ENCODE data around the gene CTPS1. TPM values are rescaled to one million over a fixed set of nuclear protein-coding genes. Genes with fewer than 3 reads are reported as not detected.

CTPS1 gene
- polyA plus RNA-seq, 1 donor (not counting 4 experiments of a cell fraction or from before 2014, with no cell fraction given), result 43.3 TPM

DNA sequence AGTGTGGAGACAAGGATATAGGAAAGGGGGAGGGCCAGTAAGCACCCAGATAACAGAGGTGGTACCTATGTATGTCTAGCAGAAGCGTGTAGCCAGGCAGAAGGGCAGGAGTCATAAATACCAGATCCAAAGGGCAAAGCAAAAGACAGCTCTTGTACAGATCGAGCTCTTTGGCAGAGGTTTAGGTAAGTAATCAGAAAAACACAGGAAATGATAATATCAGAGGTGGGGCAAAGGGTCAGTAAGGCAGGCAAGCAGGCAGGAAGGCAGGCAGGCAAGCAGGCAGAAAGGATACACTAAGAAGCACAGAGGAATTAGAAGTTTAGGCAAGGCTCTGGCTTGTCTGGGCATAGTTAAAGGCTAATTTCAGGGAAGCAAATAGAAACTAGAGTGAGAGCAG lies 64.7 kb downstream of the CTPS1 start:
- TF ChIP-seq, protein P1, sequence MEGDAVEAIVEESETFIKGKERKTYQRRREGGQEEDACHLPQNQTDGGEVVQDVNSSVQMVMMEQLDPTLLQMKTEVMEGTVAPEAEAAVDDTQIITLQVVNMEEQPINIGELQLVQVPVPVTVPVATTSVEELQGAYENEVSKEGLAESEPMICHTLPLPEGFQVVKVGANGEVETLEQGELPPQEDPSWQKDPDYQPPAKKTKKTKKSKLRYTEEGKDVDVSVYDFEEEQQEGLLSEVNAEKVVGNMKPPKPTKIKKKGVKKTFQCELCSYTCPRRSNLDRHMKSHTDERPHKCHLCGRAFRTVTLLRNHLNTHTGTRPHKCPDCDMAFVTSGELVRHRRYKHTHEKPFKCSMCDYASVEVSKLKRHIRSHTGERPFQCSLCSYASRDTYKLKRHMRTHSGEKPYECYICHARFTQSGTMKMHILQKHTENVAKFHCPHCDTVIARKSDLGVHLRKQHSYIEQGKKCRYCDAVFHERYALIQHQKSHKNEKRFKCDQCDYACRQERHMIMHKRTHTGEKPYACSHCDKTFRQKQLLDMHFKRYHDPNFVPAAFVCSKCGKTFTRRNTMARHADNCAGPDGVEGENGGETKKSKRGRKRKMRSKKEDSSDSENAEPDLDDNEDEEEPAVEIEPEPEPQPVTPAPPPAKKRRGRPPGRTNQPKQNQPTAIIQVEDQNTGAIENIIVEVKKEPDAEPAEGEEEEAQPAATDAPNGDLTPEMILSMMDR (optimal IDR thresholded peaks at IDR 0.05 in 1 of 3, IDR thresholded peaks at IDR 0.05 in 1 of 3, conservative IDR thresholded peaks at IDR 0.05 in 1 of 3; ENCODE audit: extremely low read depth in 1 of 3, insufficient read depth in 2 of 3, low read length in 3 of 3), result no peak
- no peak for TF ChIP-seq EZH2 (IDR thresholded peaks at IDR 0.05; ENCODE audit: low read length)
- H3K79me2 ChIP-seq (ENCODE audit: control insufficient read depth, insufficient read depth, low read length), result no peaks in the 10 kb centered on the region
- DNase-seq (ENCODE audit: low read depth, low spot score) (no peak), FAIRE-seq (peak; percentile 26)
- dilution Hi-C loops (cut with MboI; ENCODE audit: extremely low pct_ligation_motif_present, low sequenced_read_pairs), result no loop called here
- H4K20me1 ChIP-seq (ENCODE audit: control insufficient read depth, extremely low read depth, insufficient read depth, low read length), result no peaks in the 10 kb centered on the region
- peak overlapping the region; percentile 29 for H3K9ac ChIP-seq (ENCODE audit: control insufficient read depth, extremely low read depth, insufficient read depth, low read length)
- no peak overlapping the region for H2AFZ ChIP-seq (ENCODE audit: control insufficient read depth, low read length)
- H3K9me1 ChIP-seq (ENCODE audit: control insufficient read depth, extremely low read depth, insufficient read depth, low read length), result no peaks in the 10 kb centered on the region
- peak overlapping the region; percentile 50 for H3K4me2 ChIP-seq (ENCODE audit: control insufficient read depth, extremely low read depth, insufficient read depth, low read depth, low read length)
- H3K9me3 ChIP-seq (ENCODE audit: control insufficient read depth, low read depth, low read length), result no peaks in the 10 kb centered on the region
- peak overlapping the region; percentile 18 to 51 (median 39) for H3K4me3 ChIP-seq (ENCODE audit: control insufficient read depth in 2 of 3, extremely low read depth in 1 of 3, insufficient read depth in 2 of 3, low read depth in 1 of 3, low read length in 3 of 3)
- no peaks in the 10 kb centered on the region for H3K27me3 ChIP-seq (ENCODE audit: control insufficient read depth, extremely low read depth, insufficient read depth, low read length)
- H3K36me3 ChIP-seq (ENCODE audit: control insufficient read depth in 2 of 2, extremely low read depth in 1 of 2, insufficient read depth in 2 of 2, low read length in 2 of 2), result peaks cover 1 to 12% of the 10 kb centered on the region in 2 experiments
- peak overlapping the region; percentile 50 for H3K27ac ChIP-seq (ENCODE audit: control insufficient read depth, insufficient read depth, low read length)
- peaks cover 33% of the 10 kb centered on the region for H3K4me1 ChIP-seq (ENCODE audit: control insufficient read depth, extremely low read depth, insufficient read depth, low read length)

DNA sequence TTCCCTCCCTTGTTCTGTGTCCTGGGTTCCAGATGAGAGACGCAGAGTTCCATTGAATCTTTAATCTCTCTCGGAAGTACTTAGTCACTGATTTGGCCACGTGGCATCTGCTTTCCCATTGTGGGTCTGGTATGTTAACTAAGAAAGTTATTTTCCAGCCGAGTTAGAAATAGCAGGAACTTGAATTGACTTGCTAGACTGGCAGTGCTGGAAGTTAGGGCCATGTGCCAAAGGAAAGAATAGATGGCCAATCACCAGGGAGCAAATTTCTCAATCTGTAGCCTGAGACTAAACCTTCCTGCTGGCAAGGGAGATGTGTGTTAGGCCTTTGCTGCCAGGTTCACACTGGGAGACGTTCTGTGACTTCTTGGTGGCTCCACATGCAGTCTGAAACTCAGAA lies 66.2 kb downstream of the CTPS1 start:
- no peak for TF ChIP-seq EZH2 (IDR thresholded peaks at IDR 0.05; ENCODE audit: low read length)
- TF ChIP-seq, protein P1 (optimal IDR thresholded peaks at IDR 0.05 in 1 of 3, IDR thresholded peaks at IDR 0.05 in 1 of 3, conservative IDR thresholded peaks at IDR 0.05 in 1 of 3; ENCODE audit: extremely low read depth in 1 of 3, insufficient read depth in 2 of 3, low read length in 3 of 3), result no peak
- Histone ChIP-seq H3K79me2 (ENCODE audit: control insufficient read depth, insufficient read depth, low read length) (no peaks in the 10 kb centered on the region), H4K20me1 (ENCODE audit: control insufficient read depth, extremely low read depth, insufficient read depth, low read length) (no peaks in the 10 kb centered on the region), H3K27me3 (ENCODE audit: control insufficient read depth, extremely low read depth, insufficient read depth, low read length) (no peaks in the 10 kb centered on the region), H3K9me3 (ENCODE audit: control insufficient read depth, low read depth, low read length) (no peaks in the 10 kb centered on the region), H3K9me1 (ENCODE audit: control insufficient read depth, extremely low read depth, insufficient read depth, low read length) (no peaks in the 10 kb centered on the region), H3K4me2 (ENCODE audit: control insufficient read depth, extremely low read depth, insufficient read depth, low read depth, low read length) (peak overlapping the region; percentile 50), H3K9ac (ENCODE audit: control insufficient read depth, extremely low read depth, insufficient read depth, low read length) (peak overlapping the region; percentile 4), H3K27ac (ENCODE audit: control insufficient read depth, insufficient read depth, low read length) (peak overlapping the region; percentile 50), H3K36me3 (ENCODE audit: control insufficient read depth in 2 of 2, extremely low read depth in 1 of 2, insufficient read depth in 2 of 2, low read length in 2 of 2) (peaks cover 1 to 8% of the 10 kb centered on the region in 2 experiments), H3K4me3 (ENCODE audit: control insufficient read depth in 2 of 3, extremely low read depth in 1 of 3, insufficient read depth in 2 of 3, low read depth in 1 of 3, low read length in 3 of 3) (peak overlapping the region in 2 of 3 experiments; percentile 18 to 39), H2AFZ (ENCODE audit: control insufficient read depth, low read length) (no peak overlapping the region), H3K4me1 (ENCODE audit: control insufficient read depth, extremely low read depth, insufficient read depth, low read length) (peaks cover 33% of the 10 kb centered on the region)
- DNase-seq (ENCODE audit: low read depth, low spot score) (peak; percentile 72), FAIRE-seq (peak; percentile 98)
- dilution Hi-C loops (cut with MboI; ENCODE audit: extremely low pct_ligation_motif_present, low sequenced_read_pairs), result no loop called here

Data from keratinocyte (primary cell).